Measurements from ENCODE around the gene MSRB2.
"Not testable (repeated sequence)": the region's sequence is repeated elsewhere in the genome, so short reads cannot be mapped to it uniquely, and the experiment has no call there.

The MSRB2 gene

GRCh38 chr10:23070092-23070912 is 25.1 kb upstream of the MSRB2 start:
- in situ Hi-C loops (cut with HindIII; ENCODE audit: low sequenced_read_pairs) = not testable (repeated sequence)

- in situ Hi-C loops (cut with HindIII; ENCODE audit: low sequenced_read_pairs) = no loop called here
These were observed 24.5 kb upstream of the MSRB2 start for GRCh38 chr10:23070913-23071218.

- in situ Hi-C loops (cut with HindIII; ENCODE audit: low sequenced_read_pairs) = not testable (repeated sequence)
These were observed 22.8 kb upstream of the MSRB2 start for GRCh38 chr10:23072593-23072992.

- in situ Hi-C loops (cut with HindIII; ENCODE audit: low sequenced_read_pairs) = no loop called here
These were observed 21.9 kb upstream of the MSRB2 start for GRCh38 chr10:23073527-23073926.

- in situ Hi-C loops (cut with HindIII; ENCODE audit: low sequenced_read_pairs) = no loop called here
These were observed 19.7 kb upstream of the MSRB2 start for GRCh38 chr10:23075672-23076071.

- in situ Hi-C loops (cut with HindIII; ENCODE audit: low sequenced_read_pairs) = no loop called here
These were observed 17.3 kb upstream of the MSRB2 start for GRCh38 chr10:23078114-23078513.

GRCh38 chr10:23079700-23080099 is 15.7 kb upstream of the MSRB2 start:
- in situ Hi-C loops (cut with HindIII; ENCODE audit: low sequenced_read_pairs) = no loop called here

- in situ Hi-C loops (cut with HindIII; ENCODE audit: low sequenced_read_pairs) = no loop called here
These were observed 15.1 kb upstream of the MSRB2 start for GRCh38 chr10:23080262-23080661.

GRCh38 chr10:23081221-23081750 is 14.1 kb upstream of the MSRB2 start:
- in situ Hi-C loops (cut with HindIII; ENCODE audit: low sequenced_read_pairs) = no loop called here

- in situ Hi-C loops (cut with HindIII; ENCODE audit: low sequenced_read_pairs) = no loop called here
These were observed 13.5 kb upstream of the MSRB2 start for GRCh38 chr10:23081891-23082290.

GRCh38 chr10:23088609-23089008 is 6.8 kb upstream of the MSRB2 start:
- in situ Hi-C loops (cut with HindIII; ENCODE audit: low sequenced_read_pairs) = no loop called here

- in situ Hi-C loops (cut with HindIII; ENCODE audit: low sequenced_read_pairs) = no loop called here
These were observed 484 bp upstream of the MSRB2 start for GRCh38 chr10:23094786-23095403.

- in situ Hi-C loops (cut with HindIII; ENCODE audit: low sequenced_read_pairs) = no loop called here
These were observed 805 bp downstream of the MSRB2 start for GRCh38 chr10:23095966-23096801.

- in situ Hi-C loops (cut with HindIII; ENCODE audit: low sequenced_read_pairs) = no loop called here
These were observed 1.6 kb downstream of the MSRB2 start for GRCh38 chr10:23096802-23097549.

- in situ Hi-C loops (cut with HindIII; ENCODE audit: low sequenced_read_pairs) = no loop called here
These were observed 3.7 kb downstream of the MSRB2 start for GRCh38 chr10:23099079-23099478.

- in situ Hi-C loops (cut with HindIII; ENCODE audit: low sequenced_read_pairs) = no loop called here
These were observed 4.4 kb downstream of the MSRB2 start for GRCh38 chr10:23099816-23100215.

- in situ Hi-C loops (cut with HindIII; ENCODE audit: low sequenced_read_pairs) = no loop called here
These were observed 5.1 kb downstream of the MSRB2 start for GRCh38 chr10:23100331-23101030.

GRCh38 chr10:23106331-23107072 is 11.1 kb downstream of the MSRB2 start:
- in situ Hi-C loops (cut with HindIII; ENCODE audit: low sequenced_read_pairs) = no loop called here

GRCh38 chr10:23110722-23111516 is 15.5 kb downstream of the MSRB2 start:
- in situ Hi-C loops (cut with HindIII; ENCODE audit: low sequenced_read_pairs) = no loop called here

All from endothelial cell of hepatic sinusoid (primary cell).